Amniotic stem cell (primary cell): Measurements from ENCODE around the gene CA5B.
"Not testable (repeated sequence)": the region's sequence is repeated elsewhere in the genome, so short reads cannot be mapped to it uniquely, and the experiment has no call there.

ENCODE experiments used
- DNase-seq: peaks from one replicate; lab custom pipeline; 2025; lab: John Stamatoyannopoulos, UW

CA5B gene

GRCh38 chrX:15737959-15738902 is at the start of gene CA5B:
Gene CA5B (plus strand): TSS chrX:15738270. CDS start chrX:15750024, 11,754 bp downstream.
- peak; percentile 23 for DNase-seq

GRCh38 chrX:15694941-15695451 is 43.1 kb upstream of the CA5B start:
- no peak for DNase-seq

- DNase-seq: no peak
Observed at GRCh38 chrX:15696516-15696915, 41.6 kb upstream of the CA5B start.

GRCh38 chrX:15702488-15703371 is 35.3 kb upstream of the CA5B start:
- no peak for DNase-seq

- not testable (repeated sequence) for DNase-seq
Observed at GRCh38 chrX:15703809-15704208, 34.3 kb upstream of the CA5B start.

- DNase-seq: not testable (repeated sequence)
Observed at GRCh38 chrX:15704273-15704672, 33.8 kb upstream of the CA5B start.

- no peak for DNase-seq
Observed at GRCh38 chrX:15714529-15714928, 23.5 kb upstream of the CA5B start.

GRCh38 chrX:15718283-15718970 is 19.6 kb upstream of the CA5B start:
- DNase-seq: no peak

GRCh38 chrX:15719324-15719968 is 18.6 kb upstream of the CA5B start:
- DNase-seq: no peak

GRCh38 chrX:15721911-15722310 is 16.2 kb upstream of the CA5B start:
- no peak for DNase-seq

- DNase-seq: no peak
Observed at GRCh38 chrX:15723887-15724517, 14.1 kb upstream of the CA5B start.

GRCh38 chrX:15724911-15725310 is 13.2 kb upstream of the CA5B start:
- DNase-seq: no peak

GRCh38 chrX:15731368-15731767 is 6.7 kb upstream of the CA5B start:
- DNase-seq: not testable (repeated sequence)

- DNase-seq: no peak
Observed at GRCh38 chrX:15737190-15737958, 696 bp upstream of the CA5B start.

GRCh38 chrX:15739886-15740285 is 1.8 kb downstream of the CA5B start:
- peak; percentile 5 for DNase-seq

GRCh38 chrX:15744181-15744867 is 6.3 kb downstream of the CA5B start:
- no peak for DNase-seq

- no peak for DNase-seq
Observed at GRCh38 chrX:15745179-15745578, 7.1 kb downstream of the CA5B start.

GRCh38 chrX:15746651-15747050 is 8.6 kb downstream of the CA5B start:
- not testable (repeated sequence) for DNase-seq

- no peak for DNase-seq
Observed at GRCh38 chrX:15747626-15748173, 9.6 kb downstream of the CA5B start.
